Measurements from ENCODE around the gene CFLAR.

Gene CFLAR

DNA sequence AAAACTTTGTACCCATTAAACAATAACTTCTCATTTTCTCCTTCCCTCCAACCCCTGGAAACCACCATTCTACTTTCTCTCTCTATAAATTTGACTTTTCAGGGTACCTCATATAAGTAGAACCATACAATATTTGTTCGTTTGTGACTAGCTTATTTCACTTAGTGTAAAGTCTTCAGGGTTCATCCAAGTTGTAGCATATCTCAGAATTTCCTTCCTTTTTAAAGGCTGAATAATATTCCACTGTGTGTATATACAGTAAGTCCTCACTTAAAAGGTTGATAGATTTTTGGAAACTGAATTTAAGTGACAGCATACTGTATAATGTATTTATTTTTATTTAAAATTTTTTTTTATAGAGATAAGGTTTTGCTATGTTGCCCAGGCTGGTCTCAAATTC is 80.8 kb downstream of the CFLAR start:
- no peaks in the 10 kb centered on the region for H3K4me1 Mint-ChIP-seq
- H3K36me3 Mint-ChIP-seq (ENCODE audit: low read depth), result no peaks in the 10 kb centered on the region
- no peaks in the 10 kb centered on the region for H3K9me3 Mint-ChIP-seq
- H3K27ac Mint-ChIP-seq, result no peak overlapping the region
- no peak overlapping the region for H3K4me3 Mint-ChIP-seq
- peaks cover 7% of the 10 kb centered on the region for H3K27me3 Mint-ChIP-seq (ENCODE audit: low read depth, poor library complexity)
- TF ChIP-seq, protein P1, sequence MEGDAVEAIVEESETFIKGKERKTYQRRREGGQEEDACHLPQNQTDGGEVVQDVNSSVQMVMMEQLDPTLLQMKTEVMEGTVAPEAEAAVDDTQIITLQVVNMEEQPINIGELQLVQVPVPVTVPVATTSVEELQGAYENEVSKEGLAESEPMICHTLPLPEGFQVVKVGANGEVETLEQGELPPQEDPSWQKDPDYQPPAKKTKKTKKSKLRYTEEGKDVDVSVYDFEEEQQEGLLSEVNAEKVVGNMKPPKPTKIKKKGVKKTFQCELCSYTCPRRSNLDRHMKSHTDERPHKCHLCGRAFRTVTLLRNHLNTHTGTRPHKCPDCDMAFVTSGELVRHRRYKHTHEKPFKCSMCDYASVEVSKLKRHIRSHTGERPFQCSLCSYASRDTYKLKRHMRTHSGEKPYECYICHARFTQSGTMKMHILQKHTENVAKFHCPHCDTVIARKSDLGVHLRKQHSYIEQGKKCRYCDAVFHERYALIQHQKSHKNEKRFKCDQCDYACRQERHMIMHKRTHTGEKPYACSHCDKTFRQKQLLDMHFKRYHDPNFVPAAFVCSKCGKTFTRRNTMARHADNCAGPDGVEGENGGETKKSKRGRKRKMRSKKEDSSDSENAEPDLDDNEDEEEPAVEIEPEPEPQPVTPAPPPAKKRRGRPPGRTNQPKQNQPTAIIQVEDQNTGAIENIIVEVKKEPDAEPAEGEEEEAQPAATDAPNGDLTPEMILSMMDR (IDR thresholded peaks at IDR 0.05), result no peak
- DNase-seq, result no peak

DNA sequence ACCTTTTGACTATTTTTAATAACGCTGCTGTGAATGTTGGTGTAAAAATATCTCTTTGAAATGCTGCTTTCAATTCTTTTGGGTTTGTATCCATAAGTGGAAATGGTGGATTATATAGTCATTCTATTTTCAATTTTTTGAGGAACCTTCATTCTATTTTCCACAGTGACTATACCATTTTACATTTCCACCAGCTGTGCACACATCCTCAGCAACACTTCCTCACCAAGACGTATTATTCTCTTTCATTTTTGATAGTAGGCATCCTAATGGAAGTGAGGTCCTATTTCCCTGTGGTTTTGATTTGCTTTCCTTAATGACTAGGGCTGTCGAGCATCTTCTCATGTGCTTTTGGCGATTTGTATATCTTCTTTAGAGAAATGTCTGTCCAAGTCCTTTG is 81.8 kb downstream of the CFLAR start:
- Mint-ChIP-seq H3K27ac (no peak overlapping the region), H3K4me3 (no peak overlapping the region), H3K36me3 (ENCODE audit: low read depth) (no peaks in the 10 kb centered on the region), H3K9me3 (no peaks in the 10 kb centered on the region), H3K4me1 (no peaks in the 10 kb centered on the region), H3K27me3 (ENCODE audit: low read depth, poor library complexity) (peaks cover 7% of the 10 kb centered on the region)
- DNase-seq, result no peak
- TF ChIP-seq, protein P1 (IDR thresholded peaks at IDR 0.05), result no peak

DNA sequence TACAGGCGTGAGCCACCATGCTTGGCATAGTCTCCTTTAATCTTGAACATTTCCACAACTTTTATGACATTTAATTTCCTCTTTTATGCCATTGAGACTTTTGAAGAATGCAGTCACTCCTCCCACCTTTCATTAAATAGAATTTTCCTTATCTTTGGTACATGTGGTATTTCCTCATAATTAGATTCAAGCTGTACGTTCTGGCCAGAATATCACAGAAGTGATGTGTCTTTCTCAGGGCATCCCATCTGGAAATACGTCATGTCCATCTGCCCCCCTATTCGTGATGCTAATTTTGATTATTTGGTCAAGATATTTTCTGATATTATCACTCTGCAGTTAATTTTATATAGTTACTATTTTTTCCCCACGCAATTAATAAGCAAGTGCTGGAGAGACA is 83.9 kb downstream of the CFLAR start:
- DNase-seq, result no peak
- Mint-ChIP-seq H3K9me3 (no peaks in the 10 kb centered on the region), H3K4me3 (no peak overlapping the region), H3K4me1 (peaks cover 2% of the 10 kb centered on the region), H3K27me3 (ENCODE audit: low read depth, poor library complexity) (peaks cover 7% of the 10 kb centered on the region), H3K27ac (no peak overlapping the region), H3K36me3 (ENCODE audit: low read depth) (no peaks in the 10 kb centered on the region)
- TF ChIP-seq, protein P1 (IDR thresholded peaks at IDR 0.05), result no peak

DNA sequence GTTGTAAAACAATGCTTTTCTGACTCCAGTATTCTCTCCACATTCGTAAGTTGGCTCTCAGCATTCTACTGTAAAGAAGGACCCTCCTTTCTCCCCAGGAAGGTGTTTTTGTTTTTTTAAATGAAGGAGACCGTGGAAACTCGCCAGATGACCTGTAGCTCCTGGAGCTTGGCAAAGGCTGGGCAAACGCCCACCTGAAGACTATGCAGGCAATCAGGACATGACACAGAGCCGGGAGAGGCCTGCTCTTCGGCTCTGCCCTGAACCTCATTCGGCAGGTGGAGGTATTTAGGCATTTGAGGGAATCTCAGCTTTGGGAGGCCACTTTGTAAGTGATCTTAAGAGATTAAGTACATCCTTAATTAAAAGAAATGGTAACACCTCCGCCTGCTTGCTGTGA is 84.4 kb downstream of the CFLAR start:
- Mint-ChIP-seq H3K27me3 (ENCODE audit: low read depth, poor library complexity) (peaks cover 7% of the 10 kb centered on the region), H3K27ac (no peak overlapping the region), H3K9me3 (no peaks in the 10 kb centered on the region), H3K4me1 (peaks cover 7% of the 10 kb centered on the region), H3K36me3 (ENCODE audit: low read depth) (no peaks in the 10 kb centered on the region), H3K4me3 (no peak overlapping the region)
- TF ChIP-seq, protein P1 (IDR thresholded peaks at IDR 0.05), result no peak
- DNase-seq, result no peak

DNA sequence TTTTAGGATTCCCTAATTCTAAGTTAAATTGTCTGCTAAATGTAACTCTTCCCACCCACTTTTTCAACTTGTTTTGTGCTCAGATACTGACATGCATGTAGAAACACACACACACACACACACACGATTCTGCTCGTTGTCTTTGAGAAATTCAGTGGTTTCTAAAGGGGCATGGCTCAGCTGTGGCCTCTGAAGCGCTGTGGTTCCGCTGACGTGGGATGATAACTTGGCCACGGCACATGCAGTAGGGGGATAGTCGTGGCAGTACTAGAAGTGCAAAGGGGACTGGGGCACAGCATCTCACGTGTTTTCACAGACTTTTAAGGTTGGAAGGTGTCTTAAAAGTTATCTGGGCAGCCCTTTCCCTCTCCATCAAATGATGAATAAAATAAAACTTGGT is 85.4 kb downstream of the CFLAR start:
- no peak for DNase-seq
- H3K9me3 Mint-ChIP-seq, result no peaks in the 10 kb centered on the region
- peaks cover 12% of the 10 kb centered on the region for H3K4me1 Mint-ChIP-seq
- no peaks in the 10 kb centered on the region for H3K36me3 Mint-ChIP-seq (ENCODE audit: low read depth)
- H3K27ac Mint-ChIP-seq, result no peak overlapping the region
- H3K27me3 Mint-ChIP-seq (ENCODE audit: low read depth, poor library complexity), result peaks cover 11% of the 10 kb centered on the region
- TF ChIP-seq, protein P1 (IDR thresholded peaks at IDR 0.05), result no peak
- H3K4me3 Mint-ChIP-seq, result no peak overlapping the region

DNA sequence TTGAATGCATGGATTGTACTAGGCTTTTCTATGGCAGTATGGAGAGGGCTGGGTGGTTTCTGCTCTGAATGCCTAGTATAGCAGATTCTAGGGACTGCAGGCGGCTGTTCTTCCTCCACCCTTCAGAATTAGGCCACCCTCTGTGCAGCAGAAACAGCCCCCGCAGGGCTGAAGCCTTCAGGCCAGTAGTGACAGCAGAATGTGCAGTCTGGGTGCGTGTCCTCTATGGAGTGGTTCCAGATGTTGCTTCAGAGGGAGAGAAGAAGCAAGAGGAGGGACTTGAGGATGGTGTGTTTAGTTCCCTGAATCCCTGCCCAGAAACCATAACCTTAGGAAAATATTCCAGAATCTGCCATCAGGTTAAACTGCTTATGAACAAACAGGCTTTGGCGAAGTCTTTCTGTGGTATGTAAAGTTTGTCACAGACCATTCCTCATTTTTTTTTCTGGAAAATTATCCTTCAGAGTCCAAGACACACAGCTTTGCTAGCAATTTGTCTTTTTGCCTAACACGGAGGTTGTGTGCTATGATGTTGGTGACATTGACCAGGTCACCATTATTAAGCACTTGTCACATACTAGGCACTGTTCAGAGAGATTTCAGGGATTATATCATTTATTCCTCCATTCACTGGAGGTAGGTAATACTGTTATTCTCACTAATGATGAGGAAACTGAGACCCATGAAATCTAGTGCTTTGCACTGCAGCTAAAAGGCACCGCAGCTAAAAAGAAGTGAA is 88.1 kb downstream of the CFLAR start:
- Mint-ChIP-seq H3K4me3 (no peak overlapping the region), H3K27me3 (ENCODE audit: low read depth, poor library complexity) (peaks cover 8% of the 10 kb centered on the region), H3K4me1 (peaks cover 12% of the 10 kb centered on the region), H3K27ac (no peak overlapping the region), H3K36me3 (ENCODE audit: low read depth) (no peaks in the 10 kb centered on the region), H3K9me3 (no peaks in the 10 kb centered on the region)
- TF ChIP-seq, protein P1 (IDR thresholded peaks at IDR 0.05), result no peak
- DNase-seq, result no peak

Measured in nephron progenitor cell (in vitro differentiated cells).